HG03064 (cell line): ENCODE measurements around the gene EZH2.

Source experiments
- ATAC-seq: cut with Tn5 transposase; IDR thresholded peaks from one replicate; pipeline ENCODE4 v1.9.1; 2021; ENCODE audit warnings: low read depth; ENCODE audit not compliant: unreplicated experiment

Gene EZH2

DNA sequence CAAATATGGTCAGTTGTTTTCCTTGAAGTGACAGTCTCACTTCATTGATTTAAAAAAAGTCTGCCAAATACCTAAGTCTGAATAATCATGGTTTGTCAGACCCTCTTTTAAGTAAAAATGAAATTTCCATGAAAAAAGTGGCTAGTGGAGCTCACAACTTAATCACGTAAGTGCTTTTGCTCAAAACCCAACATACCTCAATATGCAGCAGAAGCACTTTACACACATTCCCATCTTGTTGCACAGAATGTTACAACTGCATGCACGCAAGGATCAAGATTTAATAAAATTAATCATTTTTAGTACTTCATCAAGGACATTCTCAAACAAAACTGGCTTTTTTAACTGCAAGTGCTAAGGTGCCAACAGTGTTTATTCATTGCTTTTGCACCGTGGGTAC lies 21.6 kb downstream of the EZH2 start:
- no peak for ATAC-seq

DNA sequence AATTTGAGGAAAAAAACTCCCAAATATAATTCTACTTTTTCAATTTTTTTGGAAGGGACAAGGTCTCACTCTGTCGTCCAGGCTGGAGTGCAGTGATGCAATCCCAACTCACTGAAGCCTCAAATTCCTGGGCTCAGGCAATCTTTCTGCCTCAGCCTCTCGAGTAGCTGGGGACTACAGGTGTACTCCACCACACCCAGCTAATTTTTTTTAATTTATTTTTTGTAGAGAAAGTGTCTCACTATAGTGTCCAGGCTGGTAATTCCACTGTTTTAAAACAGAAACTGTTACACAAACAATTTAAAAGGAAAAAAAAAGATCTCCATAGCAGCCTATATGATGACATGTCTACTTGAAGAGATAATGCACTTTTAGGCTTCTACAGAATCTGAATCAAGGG lies 25.6 kb downstream of the EZH2 start:
- ATAC-seq = no peak

DNA sequence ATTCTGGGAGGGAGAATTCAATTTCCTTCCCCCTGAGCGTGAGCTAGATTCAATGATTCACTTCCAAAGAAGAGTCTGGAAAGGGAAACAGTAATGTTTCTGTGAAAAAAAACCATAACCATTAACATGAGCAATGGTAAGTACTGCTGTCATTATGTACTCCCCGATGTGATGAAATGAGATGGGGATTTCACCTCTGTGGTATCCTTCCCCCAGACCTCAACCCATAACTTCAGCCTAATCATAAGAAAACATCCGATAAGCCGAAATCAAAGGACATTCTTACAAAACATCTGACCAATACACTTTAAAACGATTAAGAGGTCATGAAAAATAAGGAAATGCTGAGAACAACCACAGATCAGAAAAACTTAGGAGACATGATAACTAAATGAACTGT lies 27.2 kb downstream of the EZH2 start:
- no peak for ATAC-seq

DNA sequence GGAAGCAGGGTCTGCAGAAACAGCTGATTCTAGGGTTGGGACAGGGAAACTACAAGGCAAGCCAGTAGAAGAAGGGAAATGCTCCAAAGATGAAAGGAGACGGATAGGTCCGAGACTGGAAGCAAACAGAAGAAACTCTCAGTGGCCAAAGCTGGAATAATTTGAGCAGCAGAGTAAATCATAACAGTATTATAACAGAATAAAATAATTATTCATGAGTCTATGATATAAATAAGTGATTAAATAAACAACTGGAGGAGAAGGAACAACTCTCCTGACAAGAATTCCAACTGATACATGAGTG lies 27.6 kb downstream of the EZH2 start:
- ATAC-seq = no peak

DNA sequence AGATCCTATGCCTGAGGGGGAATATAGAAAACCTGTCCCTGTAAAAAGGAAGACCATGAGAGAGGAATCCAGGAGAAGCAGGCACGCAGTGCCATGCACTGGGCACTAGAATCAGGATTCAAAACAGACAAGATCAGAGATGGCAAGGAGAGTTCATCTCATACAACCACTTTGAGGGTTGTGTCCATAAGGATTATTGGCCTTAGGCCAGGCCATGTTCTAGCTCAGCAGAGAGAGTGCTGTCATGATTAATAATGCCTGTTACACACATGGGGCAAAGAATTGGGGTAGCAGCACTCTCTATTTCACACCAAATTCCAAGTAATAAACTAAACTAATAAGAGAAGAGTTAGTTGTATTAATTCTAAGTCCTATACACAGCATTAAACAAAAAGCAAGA lies 29.1 kb downstream of the EZH2 start:
- no peak for ATAC-seq

DNA sequence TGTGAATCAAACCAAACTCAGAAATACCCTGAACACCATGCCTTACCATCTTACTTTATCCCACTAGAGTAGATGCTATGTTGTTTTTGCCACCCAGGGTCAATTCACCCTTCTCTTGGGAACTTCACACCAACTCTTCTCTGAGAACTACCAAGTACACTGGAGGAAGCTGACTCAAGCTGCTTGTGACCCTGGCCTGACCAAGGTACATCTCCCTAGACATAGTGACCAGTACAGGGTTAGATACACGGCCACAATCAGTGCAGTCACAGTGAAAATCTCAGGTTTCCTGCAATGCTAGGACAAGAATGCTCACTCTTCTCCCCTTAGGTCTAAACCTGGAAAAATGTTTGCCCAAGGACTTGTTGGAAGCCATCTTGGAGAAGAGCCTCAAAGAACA lies 31.8 kb downstream of the EZH2 start:
- ATAC-seq = no peak

DNA sequence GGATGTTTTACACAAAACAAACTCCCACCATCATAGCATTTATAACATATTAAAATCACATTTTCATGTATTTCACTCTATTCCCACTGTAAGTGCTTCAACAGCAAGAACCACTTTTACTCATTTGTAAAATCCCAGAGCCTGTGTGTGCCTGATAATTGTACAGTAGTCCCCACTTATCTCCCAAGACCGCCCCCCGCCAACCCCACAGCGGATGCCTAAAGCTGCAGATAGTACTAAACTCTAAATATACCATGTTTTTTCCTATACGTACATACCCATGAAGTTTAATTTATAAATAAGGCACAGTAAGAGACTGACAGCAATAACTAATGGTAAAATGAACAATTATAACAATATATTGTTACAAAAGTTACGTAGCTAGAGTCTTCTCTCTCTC lies 33.5 kb downstream of the EZH2 start:
- no peak for ATAC-seq

DNA sequence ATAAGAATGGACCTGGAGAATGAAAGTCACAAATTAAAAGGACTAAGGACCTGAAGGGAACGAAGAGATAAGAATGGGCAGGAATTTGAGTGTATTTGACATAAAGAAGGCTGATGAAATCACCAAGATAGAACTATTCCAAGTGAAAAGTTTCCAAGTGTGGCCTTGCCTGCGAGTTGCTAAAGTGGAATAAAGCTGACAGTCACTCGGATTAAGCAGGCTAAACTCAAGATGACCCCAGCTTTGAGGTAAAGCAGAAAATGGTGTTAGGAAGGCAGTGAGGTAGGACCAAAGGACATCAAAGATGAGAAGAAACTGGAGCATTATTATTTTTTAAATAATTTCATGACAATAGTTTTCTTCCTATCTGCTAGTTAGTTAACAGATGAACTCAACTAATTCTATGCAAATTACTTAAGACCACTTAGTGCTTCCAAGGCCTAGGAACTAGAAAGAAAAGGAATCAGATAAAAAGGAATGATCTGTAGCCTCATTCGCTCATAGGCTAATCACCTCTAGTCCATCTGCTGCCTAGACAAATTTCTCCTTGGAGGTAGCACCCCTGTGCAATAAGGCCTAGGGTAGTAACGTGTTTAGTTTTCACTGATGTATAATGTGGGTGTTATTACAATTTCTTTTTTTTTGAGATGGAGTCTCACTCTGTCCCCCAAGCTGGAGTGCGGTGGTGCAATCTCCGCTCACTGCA lies 34.5 kb downstream of the EZH2 start:
- ATAC-seq = no peak

DNA sequence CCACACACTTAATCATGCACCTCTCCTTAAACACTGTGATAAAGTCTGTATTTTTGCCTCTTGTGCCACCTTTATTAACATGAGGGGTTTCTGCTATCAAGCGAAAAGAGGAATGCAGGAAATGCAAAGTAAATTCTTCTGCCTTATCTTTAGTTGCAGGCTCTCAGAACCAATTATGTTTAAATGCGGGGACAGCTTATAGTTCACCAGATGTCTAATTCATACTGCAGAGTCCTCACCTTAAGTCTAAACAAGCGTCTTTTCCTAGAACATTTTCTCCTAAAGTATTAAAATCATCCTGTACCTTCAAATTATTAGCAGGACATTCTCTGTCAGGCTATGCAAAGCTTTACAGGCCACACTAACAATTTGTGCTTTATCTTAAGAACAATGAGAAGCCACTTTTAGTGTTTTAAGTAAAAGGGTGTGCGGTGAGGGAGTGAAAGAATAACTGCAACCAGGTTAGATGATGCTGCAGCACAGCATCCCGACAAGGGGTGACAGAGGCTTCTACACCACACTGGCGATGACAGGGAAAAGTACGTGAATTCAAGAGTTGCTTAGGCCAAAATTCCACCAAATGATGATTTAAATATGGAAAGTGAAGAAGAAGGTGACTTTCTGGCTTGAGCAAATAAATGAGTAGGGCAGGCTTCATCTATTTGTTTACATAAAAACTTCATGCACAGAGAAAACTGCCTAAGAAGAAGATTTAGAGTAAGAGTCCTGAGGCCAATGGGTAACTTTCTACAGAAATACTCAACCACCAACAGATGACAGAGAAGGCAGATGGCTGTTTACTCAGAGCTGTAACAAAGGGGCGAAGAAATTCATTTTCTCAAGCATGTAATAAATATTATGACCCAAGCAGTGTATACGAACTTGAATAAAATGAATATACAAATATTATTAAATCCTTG lies 36.0 kb downstream of the EZH2 start:
- no peak for ATAC-seq

DNA sequence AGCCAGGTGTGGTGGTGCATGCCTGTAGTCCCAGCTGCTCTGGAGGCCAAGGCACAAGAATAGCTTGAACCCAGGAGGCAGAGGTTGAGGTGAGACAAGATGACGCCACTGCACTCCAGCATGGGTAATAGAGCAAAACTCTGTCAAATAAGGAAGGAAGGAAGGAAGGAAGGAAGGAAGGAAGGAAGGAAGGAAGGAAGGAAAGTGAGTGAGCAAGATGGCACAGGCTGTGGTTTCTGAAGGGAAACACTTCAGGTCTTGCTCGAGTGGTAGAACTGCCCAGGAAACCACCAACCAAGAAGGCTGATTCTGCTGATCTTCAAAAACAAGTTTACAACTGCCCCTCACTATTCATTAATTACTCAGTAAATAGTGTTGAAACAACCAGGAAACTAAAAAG lies 45.2 kb downstream of the EZH2 start:
- no peak for ATAC-seq

DNA sequence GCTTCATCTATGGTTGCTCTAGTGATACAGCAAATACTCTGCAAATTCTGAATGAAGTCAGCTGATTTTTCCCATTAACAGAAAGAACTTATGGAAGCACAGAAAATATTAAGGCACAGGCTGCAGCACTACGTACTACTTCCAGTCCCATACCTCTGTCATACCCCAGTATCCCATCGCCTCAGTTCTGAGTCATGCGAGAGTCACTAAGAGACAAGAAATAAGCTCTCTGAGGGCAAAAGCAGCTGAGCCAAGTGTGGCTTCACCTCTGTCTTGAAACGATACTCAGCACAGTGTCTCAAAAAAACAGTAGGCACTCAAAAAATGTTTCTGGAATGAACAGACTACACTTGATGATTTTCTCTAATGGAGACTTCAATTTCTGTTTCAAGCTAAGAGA lies 48.2 kb downstream of the EZH2 start:
- no peak for ATAC-seq

DNA sequence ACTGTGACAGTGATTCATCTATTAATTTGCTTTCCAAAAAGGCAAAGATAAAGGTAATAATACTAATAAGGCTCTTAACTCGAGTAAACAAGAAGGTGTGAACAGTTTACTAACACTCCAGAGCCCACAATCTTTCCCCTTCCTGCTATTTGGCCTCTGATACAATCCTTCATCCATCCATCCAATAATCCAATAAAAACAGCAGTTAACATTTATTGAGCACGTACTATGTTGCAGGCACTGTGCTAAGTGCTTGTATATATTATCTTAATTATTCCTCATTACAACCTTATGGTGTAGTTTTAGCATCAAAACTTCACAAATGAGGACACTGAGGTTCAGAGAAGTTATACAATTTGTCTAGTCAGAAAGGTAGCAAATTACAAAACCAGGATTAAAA lies 49.5 kb downstream of the EZH2 start:
- no peak for ATAC-seq

DNA sequence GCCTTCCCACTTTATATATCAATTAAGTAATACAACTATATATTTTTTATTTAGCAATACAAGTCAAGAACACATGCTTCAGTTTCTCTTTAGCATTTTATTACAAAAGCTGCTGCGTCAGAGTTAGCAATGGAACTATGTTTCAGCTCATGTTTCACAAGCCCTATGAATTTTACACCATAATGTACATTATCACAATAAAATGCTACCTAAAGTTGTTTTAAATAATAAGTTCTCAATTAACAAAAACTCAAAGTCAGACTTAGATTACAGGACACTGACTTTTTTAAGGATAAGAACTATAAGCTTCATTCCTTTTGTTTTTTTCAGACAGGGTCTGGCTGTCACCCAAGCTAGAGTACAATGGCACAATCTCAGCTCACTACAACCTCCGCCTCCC lies 52.3 kb downstream of the EZH2 start:
- no peak for ATAC-seq

DNA sequence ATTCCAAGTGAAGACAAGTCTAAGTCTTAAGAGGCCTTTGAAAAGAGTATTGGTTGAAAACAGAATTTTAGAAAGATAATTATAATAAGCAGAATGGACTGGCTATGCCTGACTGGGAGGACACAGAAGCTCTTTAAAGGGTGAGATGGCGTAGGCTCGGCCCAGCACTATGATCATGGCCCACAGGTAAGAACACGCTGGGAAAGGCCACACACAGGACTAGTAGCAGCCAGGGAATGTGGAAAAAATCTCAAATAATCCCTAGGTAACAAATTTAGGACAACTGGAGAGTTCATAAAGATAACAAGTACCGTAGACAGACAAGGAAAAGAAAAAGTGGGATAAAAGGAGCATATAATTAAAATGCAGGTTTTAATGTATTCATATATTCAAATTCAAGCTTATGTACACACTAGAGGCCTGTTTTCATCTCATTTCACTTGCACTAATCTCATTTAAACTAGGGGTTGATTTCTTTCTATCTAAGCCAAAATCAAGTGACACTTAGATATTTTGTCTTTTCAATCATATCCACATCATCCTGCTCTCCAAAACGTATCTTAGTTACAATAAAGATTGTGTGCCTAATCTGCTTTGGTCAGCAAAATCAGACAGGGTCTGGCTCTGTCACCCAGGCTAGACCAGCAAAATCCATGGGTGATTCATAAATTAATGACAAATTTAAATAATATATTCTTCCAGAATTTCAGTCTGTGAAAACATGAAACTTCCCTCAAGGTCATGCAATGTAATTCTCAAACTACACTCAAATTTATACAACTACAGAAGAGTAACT lies 53.0 kb downstream of the EZH2 start:
- ATAC-seq = no peak

DNA sequence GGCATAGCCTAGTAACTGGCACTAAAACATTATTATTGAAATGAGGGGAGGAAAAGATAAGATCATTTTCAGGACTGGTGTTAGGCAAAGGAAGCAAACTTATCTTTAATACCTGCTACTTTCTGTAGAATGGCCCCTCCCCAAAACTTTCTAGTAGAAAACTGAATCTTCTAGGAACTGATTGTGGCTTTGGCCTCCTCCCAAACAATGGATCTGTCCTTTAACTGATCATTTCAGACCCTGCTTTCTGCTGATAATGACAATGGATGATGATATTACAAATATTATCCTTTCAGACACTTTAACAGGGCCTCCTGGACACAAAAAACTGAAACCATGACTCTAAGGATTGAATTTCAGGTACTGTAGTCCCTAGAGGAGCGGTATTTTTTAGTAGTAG lies 55.1 kb downstream of the EZH2 start:
- ATAC-seq = no peak

DNA sequence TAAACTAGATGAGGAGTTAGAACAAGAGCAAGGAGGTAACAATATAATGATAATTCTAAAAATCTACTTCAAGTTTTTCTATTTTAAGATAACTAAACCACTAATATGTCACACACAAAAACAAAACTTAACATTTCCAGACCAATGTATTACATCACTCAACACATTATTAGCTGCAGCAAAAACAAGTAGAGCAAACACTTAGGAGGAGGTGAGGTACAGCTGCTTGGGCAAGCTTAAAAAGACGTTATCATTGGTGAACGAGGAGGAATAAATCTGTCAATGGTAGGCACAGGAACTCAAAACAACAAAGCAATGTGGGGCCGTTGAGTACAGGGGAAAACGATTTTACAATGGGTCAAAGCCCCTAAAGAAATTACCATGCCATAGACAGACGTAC lies 58.8 kb downstream of the EZH2 start:
- ATAC-seq = no peak

DNA sequence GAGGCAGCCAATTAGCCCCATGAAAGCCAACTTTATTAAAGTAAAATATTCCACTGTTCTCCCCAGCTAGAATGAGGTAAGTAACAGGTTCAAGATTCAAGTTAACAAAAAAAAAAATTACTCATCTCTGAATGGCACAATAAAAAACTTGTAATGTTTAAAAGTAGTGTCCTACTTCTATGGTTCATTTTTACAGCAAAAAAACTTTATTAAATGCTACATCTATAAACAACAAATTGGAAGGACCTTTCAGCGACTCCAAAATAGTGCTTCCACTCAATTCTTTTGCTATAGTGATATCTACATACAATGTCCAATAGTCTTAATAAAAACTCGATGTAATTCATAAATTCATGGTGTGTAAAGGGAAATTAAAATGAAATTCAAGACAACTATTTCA lies 59.2 kb downstream of the EZH2 start:
- ATAC-seq = no peak

DNA sequence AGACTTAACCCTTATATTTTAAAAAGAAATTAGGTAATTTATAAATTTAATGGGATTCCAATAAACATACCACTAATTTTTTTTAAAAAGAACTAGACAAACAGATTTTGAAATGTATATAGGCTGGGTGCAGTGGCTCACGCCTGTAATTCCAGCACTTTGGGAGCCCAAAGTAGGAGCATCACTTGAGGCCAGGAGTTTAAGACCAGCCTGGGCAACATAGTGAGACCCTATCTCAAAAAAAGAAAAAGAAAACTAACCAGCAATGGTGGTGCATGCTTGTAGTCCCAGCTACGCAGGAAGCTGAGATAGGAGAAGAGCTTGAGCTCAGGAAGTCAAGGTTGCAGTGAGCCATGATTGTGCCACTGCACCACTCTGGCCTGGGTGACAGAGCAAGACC lies 62.7 kb downstream of the EZH2 start:
- ATAC-seq = no peak

DNA sequence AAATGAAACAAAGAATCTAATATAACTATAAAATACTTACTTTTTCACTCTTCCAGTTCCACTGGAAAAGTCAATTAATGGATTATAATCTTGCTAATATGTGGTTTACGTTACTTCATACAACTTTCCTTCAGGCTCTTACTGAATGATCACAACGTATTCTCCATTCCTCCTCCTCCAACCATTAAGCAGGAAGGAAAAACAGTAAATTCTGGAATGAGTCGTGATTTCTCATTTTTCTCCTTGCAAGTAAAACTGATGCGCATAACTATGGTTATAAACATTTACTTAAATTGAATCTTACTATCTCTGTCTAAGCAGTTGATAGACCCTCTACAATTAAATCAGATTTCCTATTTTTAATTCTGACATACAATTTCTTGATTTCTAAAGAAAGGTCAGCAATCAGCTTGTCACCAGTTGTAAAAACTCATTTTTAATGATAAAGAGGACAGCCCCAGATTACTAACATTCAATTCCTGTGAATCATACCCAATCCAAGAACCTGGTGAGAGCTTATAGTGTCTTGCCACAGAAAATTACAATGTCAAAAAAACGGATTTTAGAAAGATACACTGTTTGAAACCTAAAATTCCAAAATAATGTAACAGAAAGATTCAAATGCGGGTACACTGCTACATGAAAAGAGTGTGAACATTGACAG lies 64.3 kb downstream of the EZH2 start:
- no peak for ATAC-seq

DNA sequence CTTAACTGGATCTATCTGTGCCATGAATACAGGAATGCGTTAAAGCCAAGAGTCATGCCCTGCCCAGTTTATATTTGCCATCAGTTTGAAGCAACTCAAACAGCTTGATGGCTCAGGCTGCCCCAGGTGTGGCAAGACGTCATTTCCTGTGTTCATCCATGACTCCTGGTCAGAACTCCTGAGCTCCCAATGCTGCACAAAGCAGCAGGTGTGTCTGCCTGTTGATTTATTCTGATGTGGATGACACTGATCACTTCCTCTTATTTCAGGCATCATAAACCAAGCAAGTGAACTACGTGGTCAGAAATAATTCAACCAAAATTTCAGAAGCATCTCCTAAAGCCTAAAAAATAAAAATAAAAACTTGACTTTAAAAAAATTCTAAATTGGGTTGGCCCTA lies 68.5 kb downstream of the EZH2 start:
- ATAC-seq = no peak

DNA sequence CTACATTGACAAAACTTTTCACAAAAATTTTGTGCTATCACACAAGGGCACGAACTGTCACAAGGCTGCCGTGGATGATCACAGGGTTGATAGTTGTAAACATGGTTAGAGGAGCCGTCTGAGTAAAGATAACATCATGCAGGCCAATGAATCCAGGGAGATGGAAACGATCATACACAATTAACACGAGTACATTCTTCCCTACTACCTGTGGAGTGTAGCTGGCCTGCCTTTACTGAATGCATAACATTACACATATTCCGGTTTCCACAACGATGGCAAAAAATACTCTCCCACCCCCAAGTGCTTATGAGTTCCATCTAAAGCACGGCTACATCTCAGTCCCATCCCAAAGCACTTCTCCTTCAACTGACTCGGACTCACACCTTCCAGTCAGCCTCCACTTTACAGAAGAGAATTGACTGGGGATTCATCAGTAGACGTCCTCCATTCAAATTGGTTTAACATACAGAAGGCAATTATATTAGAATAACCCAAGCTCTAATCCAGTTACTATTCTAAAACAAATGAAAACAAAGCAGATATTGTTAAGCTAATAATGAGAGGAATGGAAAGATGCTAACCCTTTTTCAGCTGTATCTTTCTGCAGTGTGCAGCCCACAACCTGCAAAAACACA lies 69.0 kb downstream of the EZH2 start:
- no peak for ATAC-seq
